H1 (cell line): ENCODE data around the gene SLC25A47.

Source experiments
- CTCF ChIP-seq, 3 experiments: IDR thresholded peaks; 1 replicate in 2 of 3; 2 replicates in 1 of 3; pipeline versions ENCODE4 v1.5.1 to v1.6.1; 2011; ENCODE audit warnings: low read length in 3 of 3, mild to moderate bottlenecking in 3 of 3, inconsistent platforms in 2 of 3, low read depth in 1 of 3, moderate library complexity in 1 of 3; ENCODE audit not compliant: insufficient read depth in 1 of 3; ENCODE audit errors: control extremely low read depth in 1 of 3
- EZH2 ChIP-seq: fragments of 200-600 bp; sonication (generic); IDR thresholded peaks from 2 replicates; pipeline ENCODE4 v1.7.1; 2012; ENCODE audit warnings: low read depth, mild to moderate bottlenecking, moderate library complexity, low read length, inconsistent platforms; ENCODE audit not compliant: severe bottlenecking
- PHF8 ChIP-seq: fragments of 200-600 bp; sonication (generic); conservative IDR thresholded peaks from 2 replicates; pipeline ENCODE4 v1.7.1; 2012; ENCODE audit warnings: low read depth, mild to moderate bottlenecking, inconsistent platforms, low read length, moderate library complexity

DNA sequence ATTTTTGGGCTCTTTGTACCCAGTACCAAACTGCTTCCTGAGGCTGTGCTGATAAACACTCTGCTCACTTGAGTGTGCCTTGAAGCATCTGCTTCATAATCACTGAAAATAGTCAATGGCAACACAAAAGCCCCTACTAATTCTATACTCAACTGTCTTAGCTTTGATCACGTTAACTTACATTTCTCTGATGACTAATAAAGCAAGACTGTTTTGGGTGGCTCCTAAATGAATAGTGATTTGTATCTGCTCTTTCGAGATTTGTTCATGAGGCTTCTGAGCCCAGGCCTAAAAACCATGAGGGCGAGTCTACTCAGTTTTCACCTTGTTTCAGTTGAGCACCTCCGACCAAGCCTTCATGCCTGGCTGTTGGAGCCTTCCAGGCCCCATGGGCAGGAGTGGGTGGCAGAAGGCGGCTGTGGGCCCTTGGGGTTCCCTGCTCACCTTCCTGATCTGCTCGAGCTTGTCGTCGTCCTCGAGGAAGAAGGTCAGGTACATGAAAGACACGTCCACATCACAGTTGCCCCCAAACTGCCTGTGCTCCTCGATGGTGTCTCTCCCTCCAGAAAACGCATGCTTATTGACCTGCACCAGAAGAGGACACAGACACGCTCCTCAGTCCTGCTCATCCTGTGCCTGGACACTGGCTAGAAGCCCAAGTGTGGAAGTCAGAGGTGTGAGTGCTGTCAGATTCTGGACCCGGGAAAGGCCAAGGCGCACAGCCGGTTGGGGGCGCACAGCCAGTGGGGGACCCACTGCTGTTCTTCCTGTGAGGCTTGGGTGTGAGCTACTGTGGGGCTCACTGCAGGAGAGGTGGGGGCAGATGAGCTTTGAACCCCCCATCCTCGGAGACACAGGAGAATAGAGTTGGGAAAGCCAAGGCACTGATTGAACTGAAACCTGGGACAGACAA lies 13.7 kb downstream of the SLC25A47 start:
- TF ChIP-seq CTCF (IDR thresholded peaks at IDR 0.05; ENCODE audit: control extremely low read depth in 1 of 3, insufficient read depth in 1 of 3, low read depth in 1 of 3, low read length in 3 of 3) (no peak), EZH2 (no peak), PHF8 (no peak)
